ENCODE measurements around the gene CERCAM. TPM values are rescaled to one million over a fixed set of nuclear protein-coding genes. Genes with fewer than 3 reads are reported as not detected.

CERCAM gene
- total and polyA plus RNA-seq, 2 of the 4 experiments (the other 2 are of a cell fraction), result 15.1 to 118 TPM

GRCh38 chr9:128486201-128486600 is 65.5 kb downstream of the CERCAM start:
- Histone ChIP-seq H3K79me1 (ENCODE audit: low read depth in 1 of 2, low read length in 2 of 2) (no peaks in the 10 kb centered on the region; a peak in 1 of 4 replicates), H3K18ac (ENCODE audit: low read depth, low read length) (no peak overlapping the region), H3K4me3 (ENCODE audit: insufficient read depth, low read depth, low read length) (no peak overlapping the region), H3K9me1 (ENCODE audit: insufficient read depth, low read length) (peaks cover 7% of the 10 kb centered on the region; the same call in 1 of the 2 replicates), H3K9me3 (ENCODE audit: control insufficient read depth, insufficient read depth, low read length) (no peaks in the 10 kb centered on the region), H2BK120ac (ENCODE audit: low read depth, low read length) (no peak overlapping the region), H4K5ac (ENCODE audit: low read depth, low read length) (no peak overlapping the region), H3K14ac (replicated peaks; ENCODE audit: low read depth, low read length) (no peak overlapping the region), H2BK15ac (ENCODE audit: low read depth, low read length) (no peak overlapping the region), H3K4ac (ENCODE audit: low read depth, low read length) (no peak overlapping the region), H3K27ac (ENCODE audit: insufficient read depth, low read length) (no peak overlapping the region), H2AFZ (replicated peaks; ENCODE audit: low read length, poor library complexity) (no peak overlapping the region), H4K8ac (ENCODE audit: low read depth in 2 of 2, low read length in 2 of 2) (no peak overlapping the region), H3K56ac (ENCODE audit: extremely low read depth, insufficient read depth, low read length) (no peak overlapping the region), H3K4me1 (ENCODE audit: control insufficient read depth, insufficient read depth, low read length) (no peaks in the 10 kb centered on the region), H3K36me3 (ENCODE audit: control insufficient read depth, insufficient read depth, low read length) (peaks cover 44% of the 10 kb centered on the region), H2AK9ac (replicated peaks; ENCODE audit: low read depth, low read length, poor library complexity) (no peak overlapping the region), H4K20me1 (ENCODE audit: insufficient read depth, low read length) (no peaks in the 10 kb centered on the region), H2BK20ac (ENCODE audit: low read depth, low read length) (no peak overlapping the region), H3K27me3 (ENCODE audit: control insufficient read depth, insufficient read depth, low read length) (no peaks in the 10 kb centered on the region), H3K9ac (ENCODE audit: low read depth, low read length) (no peak overlapping the region), H4K91ac (ENCODE audit: insufficient read depth, low read depth, low read length) (no peak overlapping the region), H2BK5ac (ENCODE audit: low read depth, low read length, poor library complexity, severe bottlenecking) (no peak overlapping the region), H3K23ac (ENCODE audit: low read depth, low read length) (no peak overlapping the region), H3K4me2 (ENCODE audit: low read depth, low read length) (no peak overlapping the region), H2AK5ac (ENCODE audit: low read depth, low read length) (no peak overlapping the region)
- ChIA-PET POLR2A (ENCODE audit: unreplicated experiment) (no interaction called here), CTCF (no interaction called here)
- dilution Hi-C loops (cut with HindIII; ENCODE audit: low sequenced_read_pairs, unreplicated experiment), result no loop called here
- no TSS peak for BruUV-seq (replicated peaks)
- DNase-seq (no peak), ATAC-seq (ENCODE audit: low read depth) (no peak)
- TF ChIP-seq SMC3 (IDR thresholded peaks at IDR 0.05; ENCODE audit: low read depth, low read length) (no peak), USF2 (IDR thresholded peaks at IDR 0.05; ENCODE audit: low read depth, low read length) (no peak), MAZ (IDR thresholded peaks at IDR 0.05; ENCODE audit: borderline replicate concordance, low read depth, low read length) (no peak), FOS (IDR thresholded peaks at IDR 0.05; ENCODE audit: low read depth, low read length) (no peak), RAD21 (IDR thresholded peaks at IDR 0.05; ENCODE audit: low read length) (no peak), BHLHE40 (IDR thresholded peaks at IDR 0.05; ENCODE audit: low read depth, low read length) (no peak), CEBPB (IDR thresholded peaks at IDR 0.05; ENCODE audit: low read depth, low read length) (no peak), MAFK (IDR thresholded peaks at IDR 0.05; ENCODE audit: low read depth, low read length) (no peak), MXI1 (IDR thresholded peaks at IDR 0.05; ENCODE audit: borderline replicate concordance, low read depth, low read length) (no peak), ELK1 (IDR thresholded peaks at IDR 0.05; ENCODE audit: borderline replicate concordance, low read depth, low read length) (no peak)
- intact Hi-C loops (cut with micrococcal nuclease), result no loop called here
- in situ Hi-C loops (cut with MboI; ENCODE audit: low sequenced_read_pairs), result no loop called here

Data from IMR-90 (cell line).